ENCODE data around the gene PKN1.
A peak's percentile ranks its signal among the peaks of the same experiment; 100 is the strongest.

- TF ChIP-seq CTCF (IDR thresholded peaks at IDR 0.05) (peak in 1 of 6 experiments; percentile 21), POLR2A (IDR thresholded peaks at IDR 0.05) (no peak), POLR2AphosphoS5 (IDR thresholded peaks at IDR 0.05) (no peak), EP300 (IDR thresholded peaks at IDR 0.05) (no peak)
Measured at GRCh38 chr19:14516048-14516534, 83.0 kb downstream of the PKN1 start.
